HL-60 (cell line): Measurements from ENCODE around the gene LNPEP.

Experiments
- CTCF ChIP-seq: IDR thresholded peaks from one replicate; pipeline ENCODE4 v1.5.1; 2011; ENCODE audit warnings: low read length, control low read depth, inconsistent platforms; ENCODE audit not compliant: insufficient read depth
- GABPA ChIP-seq: IDR thresholded peaks from 2 replicates; pipeline ENCODE4 v1.6.1; 2012; ENCODE audit warnings: low read depth
- REST ChIP-seq: IDR thresholded peaks from 2 replicates; pipeline ENCODE4 v1.6.1; 2012; ENCODE audit warnings: low read depth; ENCODE audit not compliant: insufficient replicate concordance

GRCh38 chr5:96978812-96979449 lies 43.1 kb downstream of the LNPEP start:
- no peak for TF ChIP-seq CTCF
- no peak for TF ChIP-seq GABPA
- no peak for TF ChIP-seq REST
